ENCODE measurements around the gene PTPRS. TPM values are rescaled to one million over a fixed set of nuclear protein-coding genes. Genes with fewer than 3 reads are reported as not detected.

The PTPRS gene
- total and polyA plus RNA-seq, 9 of the 15 experiments (the other 6 are each of a cell fraction or from before 2014, with no cell fraction given) = 1.1 to 49.4 (median 14.1) TPM

DNA sequence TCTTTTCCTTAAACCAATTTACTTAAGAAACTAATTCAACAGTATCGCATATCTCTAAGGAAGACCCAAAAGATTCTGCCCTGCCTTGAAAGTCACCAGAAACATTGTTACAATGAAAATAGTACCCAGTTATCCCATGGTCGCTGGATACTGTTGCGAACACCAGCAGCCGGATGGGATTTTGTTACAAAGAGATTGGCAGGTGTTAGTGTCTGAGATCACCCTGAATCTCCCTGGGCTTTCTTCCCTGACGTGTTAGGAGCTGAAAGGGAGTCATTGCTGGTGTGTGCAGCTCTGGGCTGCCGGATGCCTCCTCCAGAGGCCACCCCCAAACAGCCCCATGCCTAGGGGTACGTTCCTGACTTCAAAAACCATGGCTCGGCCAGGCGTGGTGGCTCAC lies 38.2 kb downstream of the PTPRS start (continued):
- TF ChIP-seq MEIS2 (IDR thresholded peaks at IDR 0.05; ENCODE audit: partially characterized antibody) = no peak
- TF ChIP-seq, protein P1, sequence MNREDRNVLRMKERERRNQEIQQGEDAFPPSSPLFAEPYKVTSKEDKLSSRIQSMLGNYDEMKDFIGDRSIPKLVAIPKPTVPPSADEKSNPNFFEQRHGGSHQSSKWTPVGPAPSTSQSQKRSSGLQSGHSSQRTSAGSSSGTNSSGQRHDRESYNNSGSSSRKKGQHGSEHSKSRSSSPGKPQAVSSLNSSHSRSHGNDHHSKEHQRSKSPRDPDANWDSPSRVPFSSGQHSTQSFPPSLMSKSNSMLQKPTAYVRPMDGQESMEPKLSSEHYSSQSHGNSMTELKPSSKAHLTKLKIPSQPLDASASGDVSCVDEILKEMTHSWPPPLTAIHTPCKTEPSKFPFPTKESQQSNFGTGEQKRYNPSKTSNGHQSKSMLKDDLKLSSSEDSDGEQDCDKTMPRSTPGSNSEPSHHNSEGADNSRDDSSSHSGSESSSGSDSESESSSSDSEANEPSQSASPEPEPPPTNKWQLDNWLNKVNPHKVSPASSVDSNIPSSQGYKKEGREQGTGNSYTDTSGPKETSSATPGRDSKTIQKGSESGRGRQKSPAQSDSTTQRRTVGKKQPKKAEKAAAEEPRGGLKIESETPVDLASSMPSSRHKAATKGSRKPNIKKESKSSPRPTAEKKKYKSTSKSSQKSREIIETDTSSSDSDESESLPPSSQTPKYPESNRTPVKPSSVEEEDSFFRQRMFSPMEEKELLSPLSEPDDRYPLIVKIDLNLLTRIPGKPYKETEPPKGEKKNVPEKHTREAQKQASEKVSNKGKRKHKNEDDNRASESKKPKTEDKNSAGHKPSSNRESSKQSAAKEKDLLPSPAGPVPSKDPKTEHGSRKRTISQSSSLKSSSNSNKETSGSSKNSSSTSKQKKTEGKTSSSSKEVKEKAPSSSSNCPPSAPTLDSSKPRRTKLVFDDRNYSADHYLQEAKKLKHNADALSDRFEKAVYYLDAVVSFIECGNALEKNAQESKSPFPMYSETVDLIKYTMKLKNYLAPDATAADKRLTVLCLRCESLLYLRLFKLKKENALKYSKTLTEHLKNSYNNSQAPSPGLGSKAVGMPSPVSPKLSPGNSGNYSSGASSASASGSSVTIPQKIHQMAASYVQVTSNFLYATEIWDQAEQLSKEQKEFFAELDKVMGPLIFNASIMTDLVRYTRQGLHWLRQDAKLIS (CRISPR knock-in tag; IDR thresholded peaks at IDR 0.05) = no peak

DNA sequence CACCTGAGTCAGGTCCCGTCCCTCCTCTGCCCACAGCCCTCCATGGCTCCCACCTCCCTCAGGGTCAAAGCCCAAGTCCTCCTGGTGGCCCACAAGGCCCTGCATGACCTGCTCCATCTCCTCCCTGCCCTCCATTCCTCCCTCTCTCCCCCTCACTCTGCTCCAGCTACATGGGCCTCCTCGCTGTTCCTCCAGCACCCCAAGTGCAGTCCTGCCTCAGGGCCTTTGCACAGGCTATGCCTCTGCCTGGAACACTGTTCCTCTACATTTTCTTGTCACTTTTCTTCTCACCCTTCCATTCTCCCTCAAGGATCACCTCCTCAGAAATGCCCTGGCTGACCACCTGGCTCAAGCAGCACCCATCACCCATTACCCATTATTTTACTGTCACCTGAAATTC lies 41.5 kb downstream of the PTPRS start:
- intact Hi-C loops (cut with micrococcal nuclease) = no loop called here

More for the DNA sequence above, 41.5 kb downstream of the PTPRS start:
- H3K27ac ChIP-seq (ENCODE audit: extremely low read depth, low read depth, low read length) = no peak overlapping the region
- no peaks in the 10 kb centered on the region for H3K36me3 ChIP-seq (ENCODE audit: control insufficient read depth, insufficient read depth, low read length)
- peak; percentile 82 for TF ChIP-seq BCOR (IDR thresholded peaks at IDR 0.05)
- no peak for TF ChIP-seq ZNF311 (CRISPR knock-in tag; IDR thresholded peaks at IDR 0.05)
- peak; percentile 34 to 36; a peak in 2 of 4 replicates for TF ChIP-seq KDM1A (IDR thresholded peaks at IDR 0.05)
- TF ChIP-seq POLR2AphosphoS5 (IDR thresholded peaks at IDR 0.05; ENCODE audit: control insufficient read depth, insufficient read depth, low read depth, low read length) = no peak
- TF ChIP-seq ZFX (CRISPR knock-in tag; IDR thresholded peaks at IDR 0.05) = no peak
- TF ChIP-seq ASH1L (IDR thresholded peaks at IDR 0.05; ENCODE audit: borderline replicate concordance, low read depth, partially characterized antibody) = no peak
- no peak for TF ChIP-seq MCM7 (IDR thresholded peaks at IDR 0.05)
- no peak for TF ChIP-seq RBM25 (IDR thresholded peaks at IDR 0.05; ENCODE audit: low read depth, low read length, severe bottlenecking)
- TF ChIP-seq SMARCA5 (IDR thresholded peaks at IDR 0.05) = peak; percentile 58; the same call in 1 of the 2 replicates
- no peaks in the 10 kb centered on the region for H4K20me1 ChIP-seq (replicated peaks; ENCODE audit: control insufficient read depth, insufficient read depth, low read length)
- DNase-seq (ENCODE audit: extremely low read depth in 1 of 4, low spot score in 3 of 4) (no peak), ATAC-seq (no peak), FAIRE-seq (no peak)
- no peak overlapping the region for H3K4me2 ChIP-seq (ENCODE audit: insufficient read depth, low read length)
- peaks cover 0 to 9% of the 10 kb centered on the region in 2 experiments; a peak in 1 of 5 replicates for H3K27me3 ChIP-seq (ENCODE audit: control insufficient read depth in 2 of 2, insufficient read depth in 2 of 2, low read length in 2 of 2)
- no peaks in the 10 kb centered on the region for H3K9me3 ChIP-seq (replicated peaks; ENCODE audit: control insufficient read depth, insufficient read depth, low read depth, low read length)
- BruUV-seq (replicated peaks) = no TSS peak
- no peak overlapping the region for H3K9ac ChIP-seq (ENCODE audit: insufficient read depth in 1 of 2, low read depth in 2 of 2, low read length in 2 of 2)
- H3K4me1 ChIP-seq (replicated peaks in 1 of 2; ENCODE audit: control insufficient read depth in 2 of 2, insufficient read depth in 2 of 2, low read length in 2 of 2) = peaks cover 0 to 9% of the 10 kb centered on the region in 2 experiments; a peak in 2 of 5 replicates
- ChIA-PET CTCF (ENCODE audit: low intra/inter-chr PET ratio) (no interaction called here), POLR2A (interaction anchor here (0.9 kb wide), 1 partner anchor 47 kb away, joined by 3 read pairs; no protein-coding TSS in a partner anchor)
- in situ Hi-C loops (cut with MboI) = no loop called here
- no peak overlapping the region for H2AFZ ChIP-seq (ENCODE audit: low read depth, low read length)
- no peak overlapping the region for H3K4me3 ChIP-seq
- no peaks in the 10 kb centered on the region for H3K9me1 ChIP-seq (ENCODE audit: control insufficient read depth, insufficient read depth, low read length)
- WGBS (ENCODE audit: insufficient coverage, low coverage, missing lambda C conversion rate) = 33% methylated on average over 2 of the region's 2 CpGs
- H3K79me2 ChIP-seq (ENCODE audit: control insufficient read depth, insufficient read depth, low read length) = no peaks in the 10 kb centered on the region

All from K562 (cell line).